ENCODE results near the gene NDUFAF8. TPM values are rescaled to one million over a fixed set of nuclear protein-coding genes. Genes with fewer than 3 reads are reported as not detected.

NDUFAF8 gene
- polyA plus RNA-seq, 1 donor from 2014 or later: 76.4 TPM

DNA sequence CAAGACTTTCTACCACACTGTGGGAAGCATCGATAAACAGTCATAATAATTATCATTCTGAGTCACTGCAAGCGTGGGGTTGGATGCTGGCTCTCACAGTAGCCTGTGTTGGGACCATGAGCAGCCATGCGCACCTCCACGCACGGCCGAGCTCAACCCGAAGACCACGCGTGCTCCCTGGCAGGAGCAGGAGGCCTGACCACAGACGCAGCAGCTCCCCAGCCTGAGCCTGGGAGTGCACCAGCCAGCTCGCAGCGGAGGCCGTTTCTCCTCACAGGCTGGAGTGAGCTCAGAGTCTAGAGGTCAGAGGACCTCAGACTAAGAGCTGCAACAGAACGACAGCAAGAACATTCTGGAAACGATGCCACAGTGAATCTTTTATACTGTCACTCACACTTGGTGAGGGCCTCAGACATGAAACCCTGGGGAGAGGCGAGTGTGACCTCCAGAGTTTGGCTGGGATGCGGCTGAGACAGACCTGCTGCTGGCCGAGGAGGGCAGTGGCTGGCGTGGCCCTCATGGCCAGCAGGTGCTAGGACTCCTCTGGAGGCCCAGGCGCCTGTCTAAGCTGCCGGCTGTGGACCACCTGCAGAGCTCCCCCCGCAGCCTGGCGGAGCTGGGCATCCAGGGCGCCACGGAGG is 6.0 kb downstream of the NDUFAF8 start:
- no peaks in the 10 kb centered on the region for H3K9me2 ChIP-seq (ENCODE audit: insufficient read depth, low read length)
- no peaks in the 10 kb centered on the region for H3K9me3 ChIP-seq (ENCODE audit: low read length)
- H3K9ac ChIP-seq (ENCODE audit: low read length): no peak overlapping the region
- H3K27me3 ChIP-seq (ENCODE audit: insufficient read depth, low read depth, low read length): no peaks in the 10 kb centered on the region
- no peaks in the 10 kb centered on the region for H3F3A ChIP-seq (ENCODE audit: insufficient read depth, low read length, poor library complexity, severe bottlenecking)
- H4K20me1 ChIP-seq (ENCODE audit: insufficient read depth): no peaks in the 10 kb centered on the region
- H3K27ac ChIP-seq (ENCODE audit: low read length): no peak overlapping the region
- no peak overlapping the region for H3K4me3 ChIP-seq (ENCODE audit: low read length)
- peaks cover 2% of the 10 kb centered on the region for H3K79me2 ChIP-seq (replicated peaks; ENCODE audit: insufficient read depth, low read length)
- H3K36me3 ChIP-seq (ENCODE audit: insufficient read depth, low read length): no peaks in the 10 kb centered on the region
- H3K4me2 ChIP-seq (ENCODE audit: low read length): no peak overlapping the region
- TF ChIP-seq RAD21 (conservative IDR thresholded peaks at IDR 0.05): no peak
- no peak for TF ChIP-seq TAF1 (IDR thresholded peaks at IDR 0.05; ENCODE audit: low read depth)
- TF ChIP-seq SMC3 (conservative IDR thresholded peaks at IDR 0.05; ENCODE audit: poor library complexity): no peak
- TF ChIP-seq, protein P1, sequence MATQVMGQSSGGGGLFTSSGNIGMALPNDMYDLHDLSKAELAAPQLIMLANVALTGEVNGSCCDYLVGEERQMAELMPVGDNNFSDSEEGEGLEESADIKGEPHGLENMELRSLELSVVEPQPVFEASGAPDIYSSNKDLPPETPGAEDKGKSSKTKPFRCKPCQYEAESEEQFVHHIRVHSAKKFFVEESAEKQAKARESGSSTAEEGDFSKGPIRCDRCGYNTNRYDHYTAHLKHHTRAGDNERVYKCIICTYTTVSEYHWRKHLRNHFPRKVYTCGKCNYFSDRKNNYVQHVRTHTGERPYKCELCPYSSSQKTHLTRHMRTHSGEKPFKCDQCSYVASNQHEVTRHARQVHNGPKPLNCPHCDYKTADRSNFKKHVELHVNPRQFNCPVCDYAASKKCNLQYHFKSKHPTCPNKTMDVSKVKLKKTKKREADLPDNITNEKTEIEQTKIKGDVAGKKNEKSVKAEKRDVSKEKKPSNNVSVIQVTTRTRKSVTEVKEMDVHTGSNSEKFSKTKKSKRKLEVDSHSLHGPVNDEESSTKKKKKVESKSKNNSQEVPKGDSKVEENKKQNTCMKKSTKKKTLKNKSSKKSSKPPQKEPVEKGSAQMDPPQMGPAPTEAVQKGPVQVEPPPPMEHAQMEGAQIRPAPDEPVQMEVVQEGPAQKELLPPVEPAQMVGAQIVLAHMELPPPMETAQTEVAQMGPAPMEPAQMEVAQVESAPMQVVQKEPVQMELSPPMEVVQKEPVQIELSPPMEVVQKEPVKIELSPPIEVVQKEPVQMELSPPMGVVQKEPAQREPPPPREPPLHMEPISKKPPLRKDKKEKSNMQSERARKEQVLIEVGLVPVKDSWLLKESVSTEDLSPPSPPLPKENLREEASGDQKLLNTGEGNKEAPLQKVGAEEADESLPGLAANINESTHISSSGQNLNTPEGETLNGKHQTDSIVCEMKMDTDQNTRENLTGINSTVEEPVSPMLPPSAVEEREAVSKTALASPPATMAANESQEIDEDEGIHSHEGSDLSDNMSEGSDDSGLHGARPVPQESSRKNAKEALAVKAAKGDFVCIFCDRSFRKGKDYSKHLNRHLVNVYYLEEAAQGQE (IDR thresholded peaks at IDR 0.05; ENCODE audit: borderline replicate concordance): no peak
- TF ChIP-seq POLR2AphosphoS5 (IDR thresholded peaks at IDR 0.05): no peak
- TF ChIP-seq EZH2 (IDR thresholded peaks at IDR 0.05; ENCODE audit: borderline replicate concordance, insufficient read depth, low read length, poor library complexity, severe bottlenecking): no peak
- no peak for TF ChIP-seq MXI1 (conservative IDR thresholded peaks at IDR 0.05; ENCODE audit: poor library complexity, severe bottlenecking)
- H2AFZ ChIP-seq (ENCODE audit: low read depth, low read length): no peak overlapping the region

DNA sequence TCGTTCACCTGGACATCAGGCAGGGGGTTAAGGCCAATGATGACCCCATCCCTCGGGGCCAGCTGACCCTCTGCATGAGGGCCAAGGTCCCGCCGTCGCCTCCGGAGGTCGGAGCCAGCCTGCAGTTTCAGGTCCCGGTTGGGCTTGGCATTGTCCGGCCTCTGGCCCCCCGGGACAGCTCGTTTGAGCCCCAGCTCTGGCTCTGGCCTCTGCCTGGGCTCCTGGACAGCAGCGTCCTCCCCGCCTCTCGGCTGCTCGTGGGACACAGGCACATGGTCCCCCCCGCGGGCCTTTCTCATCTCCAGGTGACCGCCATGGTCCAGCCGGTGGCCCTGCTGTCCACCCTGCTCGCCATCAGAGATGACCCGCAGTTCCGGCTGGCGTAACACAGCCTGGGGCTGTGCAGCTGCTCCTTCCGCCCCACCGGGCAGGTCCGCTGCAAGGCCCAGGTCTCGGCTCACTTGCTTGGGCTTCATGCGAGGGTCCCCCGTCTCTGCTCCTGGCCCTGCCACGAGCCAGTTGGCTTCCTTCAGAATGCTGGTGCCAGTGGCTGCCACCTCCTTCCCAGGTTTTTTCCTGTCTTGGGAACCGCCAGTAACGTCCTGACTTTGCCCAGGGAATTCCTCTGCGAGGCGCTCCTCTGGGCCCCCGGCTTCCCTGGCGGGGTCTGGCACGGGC is 6.7 kb downstream of the NDUFAF8 start:
- no peak overlapping the region for H2AFZ ChIP-seq (ENCODE audit: low read depth, low read length)
- H3K79me2 ChIP-seq (replicated peaks; ENCODE audit: insufficient read depth, low read length): no peaks in the 10 kb centered on the region
- no peak overlapping the region for H3K4me3 ChIP-seq (ENCODE audit: low read length)
- H3F3A ChIP-seq (ENCODE audit: insufficient read depth, low read length, poor library complexity, severe bottlenecking): no peaks in the 10 kb centered on the region
- no peaks in the 10 kb centered on the region for H3K27me3 ChIP-seq (ENCODE audit: insufficient read depth, low read depth, low read length)
- no peaks in the 10 kb centered on the region for H3K9me3 ChIP-seq (ENCODE audit: low read length)
- no peak overlapping the region for H3K27ac ChIP-seq (ENCODE audit: low read length)
- no peak for TF ChIP-seq EZH2 (IDR thresholded peaks at IDR 0.05; ENCODE audit: borderline replicate concordance, insufficient read depth, low read length, poor library complexity, severe bottlenecking)
- TF ChIP-seq TAF1 (IDR thresholded peaks at IDR 0.05; ENCODE audit: low read depth): no peak
- TF ChIP-seq, protein P1 (IDR thresholded peaks at IDR 0.05; ENCODE audit: borderline replicate concordance): no peak
- no peak for TF ChIP-seq SMC3 (conservative IDR thresholded peaks at IDR 0.05; ENCODE audit: poor library complexity)
- no peak for TF ChIP-seq MXI1 (conservative IDR thresholded peaks at IDR 0.05; ENCODE audit: poor library complexity, severe bottlenecking)
- H3K36me3 ChIP-seq (ENCODE audit: insufficient read depth, low read length): no peaks in the 10 kb centered on the region
- no peak overlapping the region for H3K9ac ChIP-seq (ENCODE audit: low read length)
- no peaks in the 10 kb centered on the region for H4K20me1 ChIP-seq (ENCODE audit: insufficient read depth)
- H3K9me2 ChIP-seq (ENCODE audit: insufficient read depth, low read length): no peaks in the 10 kb centered on the region
- H3K4me2 ChIP-seq (ENCODE audit: low read length): no peak overlapping the region

Measured in neural cell (in vitro differentiated cells).